AG08395 (cell line): ENCODE results near the gene AP1S3.
"Not testable (repeated sequence)": the region's sequence is repeated elsewhere in the genome, so short reads cannot be mapped to it uniquely, and the experiment has no call there.

Experiments
- DNase-seq: peaks from one replicate; pipeline ENCODE4 v3.0.0; 2012; ENCODE audit warnings: mixed read lengths, low spot score

Gene AP1S3

GRCh38 chr2:223853425-223853837 lies 16.0 kb upstream of the AP1S3 start:
- no peak for DNase-seq

- DNase-seq: no peak
Measured at GRCh38 chr2:223852281-223852795, 15.0 kb upstream of the AP1S3 start.

GRCh38 chr2:223847410-223847809 lies 10.0 kb upstream of the AP1S3 start:
- no peak for DNase-seq

- DNase-seq: peak; percentile 84
Measured at GRCh38 chr2:223846515-223846914, 9.1 kb upstream of the AP1S3 start.

- no peak for DNase-seq
Measured at GRCh38 chr2:223841436-223842190, 4.2 kb upstream of the AP1S3 start.

- no peak for DNase-seq
Measured at GRCh38 chr2:223835701-223836532, 1.5 kb downstream of the AP1S3 start.

- no peak for DNase-seq
Measured at GRCh38 chr2:223834431-223834830, 3.0 kb downstream of the AP1S3 start.

GRCh38 chr2:223832241-223832903 lies 5.0 kb downstream of the AP1S3 start:
- no peak for DNase-seq

GRCh38 chr2:223829128-223829527 lies 8.3 kb downstream of the AP1S3 start:
- no peak for DNase-seq

GRCh38 chr2:223828314-223828713 lies 9.1 kb downstream of the AP1S3 start:
- no peak for DNase-seq

- DNase-seq: no peak
Measured at GRCh38 chr2:223826995-223827394, 10.4 kb downstream of the AP1S3 start.

GRCh38 chr2:223824301-223824700 lies 13.1 kb downstream of the AP1S3 start:
- no peak for DNase-seq

- no peak for DNase-seq
Measured at GRCh38 chr2:223822818-223823217, 14.6 kb downstream of the AP1S3 start.

GRCh38 chr2:223820549-223820948 lies 16.8 kb downstream of the AP1S3 start:
- DNase-seq: no peak

- no peak for DNase-seq
Measured at GRCh38 chr2:223819891-223820290, 17.5 kb downstream of the AP1S3 start.

- no peak for DNase-seq
Measured at GRCh38 chr2:223815884-223816570, 21.4 kb downstream of the AP1S3 start.

GRCh38 chr2:223815186-223815883 lies 22.0 kb downstream of the AP1S3 start:
- peak; percentile 86 for DNase-seq

GRCh38 chr2:223814764-223815163 lies 22.6 kb downstream of the AP1S3 start:
- not testable (repeated sequence) for DNase-seq

- no peak for DNase-seq
Measured at GRCh38 chr2:223813329-223813728, 24.1 kb downstream of the AP1S3 start.

- no peak for DNase-seq
Measured at GRCh38 chr2:223811757-223812156, 25.6 kb downstream of the AP1S3 start.

- DNase-seq: no peak
Measured at GRCh38 chr2:223805008-223805407, 32.4 kb downstream of the AP1S3 start.
